ENCODE data around the gene SSTR3. TPM values are rescaled to one million over a fixed set of nuclear protein-coding genes. Genes with fewer than 3 reads are reported as not detected.

SSTR3 gene
- total and polyA plus RNA-seq, 4 donors, result 0.19 TPM; not detected in 3

- H3K36me3 ChIP-seq (ENCODE audit: control insufficient read depth in 4 of 4, insufficient read depth in 3 of 4, low read depth in 1 of 4, low read length in 3 of 4), result no peaks in the 10 kb centered on the region
- no peak overlapping the region for H3K27ac ChIP-seq (ENCODE audit: low read depth in 1 of 2, low read length in 2 of 2)
- H3K4me3 ChIP-seq (ENCODE audit: low read depth in 1 of 3, low read length in 3 of 3), result no peak overlapping the region
- no peaks in the 10 kb centered on the region for H3K9me3 ChIP-seq (ENCODE audit: control insufficient read depth in 4 of 4, low read length in 3 of 4)
- DNase-seq (ENCODE audit: low spot score), result no peak
- no peak overlapping the region for H3K9ac ChIP-seq (ENCODE audit: low read depth in 1 of 2, low read length in 2 of 2)
- no peaks in the 10 kb centered on the region for H3K27me3 ChIP-seq (ENCODE audit: control insufficient read depth in 4 of 4, insufficient read depth in 4 of 4, low read length in 3 of 4)
- TF ChIP-seq RAD21 (IDR thresholded peaks at IDR 0.05), result no peak
- no peak for TF ChIP-seq EGR1 (IDR thresholded peaks at IDR 0.05; ENCODE audit: low read depth in 2 of 2)
- no peak for TF ChIP-seq FOXA1 (IDR thresholded peaks at IDR 0.05)
- no peak for TF ChIP-seq TAF1 (conservative IDR thresholded peaks at IDR 0.05)
- no peak for TF ChIP-seq REST (IDR thresholded peaks at IDR 0.05)
- no peak for TF ChIP-seq FOXA2 (IDR thresholded peaks at IDR 0.05)
- TF ChIP-seq HNF4A (conservative IDR thresholded peaks at IDR 0.05), result no peak
- TF ChIP-seq JUND (IDR thresholded peaks at IDR 0.05), result no peak
- TF ChIP-seq ZBTB33 (IDR thresholded peaks at IDR 0.05), result no peak
- no peak for TF ChIP-seq CTCF (IDR thresholded peaks at IDR 0.05; ENCODE audit: low read depth, low read length, missing input control)
- no peak for TF ChIP-seq RXRA (IDR thresholded peaks at IDR 0.05)
- no peak for TF ChIP-seq NR2F2 (IDR thresholded peaks at IDR 0.05)
- no peak for TF ChIP-seq GABPA (IDR thresholded peaks at IDR 0.05 in 1 of 2, conservative IDR thresholded peaks at IDR 0.05 in 1 of 2)
- no peak for TF ChIP-seq ATF3 (IDR thresholded peaks at IDR 0.05)
- no peak for TF ChIP-seq YY1 (IDR thresholded peaks at IDR 0.05)
- no peak for TF ChIP-seq HNF4G (IDR thresholded peaks at IDR 0.05)
- no peak for TF ChIP-seq MAX (IDR thresholded peaks at IDR 0.05)
- TF ChIP-seq SP1 (IDR thresholded peaks at IDR 0.05), result no peak
- WGBS, result 88% methylated on average over 13 of the region's 13 CpGs
- no peaks in the 10 kb centered on the region for H3K4me1 ChIP-seq (ENCODE audit: control insufficient read depth in 4 of 4, insufficient read depth in 4 of 4, low read length in 3 of 4)
Observed at GRCh38 chr22:37157516-37158285, 54.6 kb downstream of the SSTR3 start.

All from liver (tissue), 9 donors.